ENCODE measurements around the gene CHERP. TPM values are rescaled to one million over a fixed set of nuclear protein-coding genes. Genes with fewer than 3 reads are reported as not detected.

The CHERP gene
- total and polyA plus RNA-seq, 2 of the 13 experiments (the other 11 are each of a cell fraction or from before 2014, with no cell fraction given) = 4.3 to 5.4 TPM

- TF ChIP-seq ZNF770 (CRISPR knock-in tag; IDR thresholded peaks at IDR 0.05) (peak; percentile 49), ZNF3 (CRISPR knock-in tag; IDR thresholded peaks at IDR 0.05) (no peak), ZNF263 (CRISPR knock-in tag; IDR thresholded peaks at IDR 0.05) (no peak), ZNF678 (CRISPR knock-in tag; IDR thresholded peaks at IDR 0.05) (peak; percentile 90), NFE2L1 (CRISPR knock-in tag; IDR thresholded peaks at IDR 0.05; ENCODE audit: borderline replicate concordance) (no peak), ZBTB2 (CRISPR knock-in tag; IDR thresholded peaks at IDR 0.05; ENCODE audit: low read depth) (peak; percentile 91), HNRNPH1 (optimal IDR thresholded peaks at IDR 0.05; ENCODE audit: low read depth, low read length) (no peak), KLF16 (CRISPR knock-in tag; IDR thresholded peaks at IDR 0.05) (peak in 1 of 2 experiments; percentile 71; a peak in 1 of 4 replicates), KAT7 (CRISPR knock-in tag; IDR thresholded peaks at IDR 0.05; ENCODE audit: borderline replicate concordance) (0 out of 2 replicates have a peak, but pooled peaks have one; percentile 52), ZNF879 (CRISPR knock-in tag; IDR thresholded peaks at IDR 0.05) (no peak), SPEN (CRISPR knock-in tag; IDR thresholded peaks at IDR 0.05; ENCODE audit: low read depth) (peak; percentile 75; the same call in 1 of the 2 replicates), ZHX1 (CRISPR knock-in tag; IDR thresholded peaks at IDR 0.05; ENCODE audit: low read depth) (0 out of 2 replicates have a peak, but pooled peaks have one; percentile 21), MAX (IDR thresholded peaks at IDR 0.05) (peak; percentile 74), JUNB (CRISPR knock-in tag; IDR thresholded peaks at IDR 0.05; ENCODE audit: borderline replicate concordance) (no peak), SSRP1 (CRISPR knock-in tag; IDR thresholded peaks at IDR 0.05) (no peak), AHR (CRISPR knock-in tag; IDR thresholded peaks at IDR 0.05) (0 out of 2 replicates have a peak, but pooled peaks have one; percentile 42), PREB (CRISPR knock-in tag; IDR thresholded peaks at IDR 0.05) (no peak), PCBP2 (optimal IDR thresholded peaks at IDR 0.05; ENCODE audit: low read depth, low read length, poor library complexity, severe bottlenecking) (no peak), ISL2 (CRISPR knock-in tag; IDR thresholded peaks at IDR 0.05) (0 out of 2 replicates have a peak, but pooled peaks have one; percentile 46)
These were observed at the start of gene CHERP (continued) for GRCh38 chr19:16542045-16542909.

Data from HepG2 (cell line).